ENCODE measurements around the gene GPR45. TPM values are rescaled to one million over a fixed set of nuclear protein-coding genes. Genes with fewer than 3 reads are reported as not detected.
A peak's percentile ranks its signal among the peaks of the same experiment; 100 is the strongest.

The GPR45 gene
- total RNA-seq, 4 donors from 2014 or later = not detected

- ATAC-seq (ENCODE audit: low FRiP score) (peak; percentile 43), DNase-seq (ENCODE audit: low spot score) (peak; percentile 82)
- TF ChIP-seq CTCF (IDR thresholded peaks at IDR 0.05) = no peak
These were observed 6.0 kb upstream of the GPR45 start for GRCh38 chr2:105235388-105236059.

- ATAC-seq (ENCODE audit: low FRiP score) (no peak), DNase-seq (ENCODE audit: low spot score) (no peak)
- TF ChIP-seq CTCF (IDR thresholded peaks at IDR 0.05) = no peak
These were observed 5.5 kb upstream of the GPR45 start for GRCh38 chr2:105236060-105236424.

GRCh38 chr2:105237045-105237765, 4.3 kb upstream of the GPR45 start:
- TF ChIP-seq CTCF (IDR thresholded peaks at IDR 0.05) = no peak
- ATAC-seq (ENCODE audit: low FRiP score) = no peak
- DNase-seq (ENCODE audit: low spot score) = no peak

- DNase-seq (ENCODE audit: low spot score) (no peak), ATAC-seq (ENCODE audit: low FRiP score) (no peak)
- no peak for TF ChIP-seq CTCF (IDR thresholded peaks at IDR 0.05)
These were observed 2.8 kb upstream of the GPR45 start for GRCh38 chr2:105238664-105239240.

- ATAC-seq (ENCODE audit: low FRiP score) (no peak), DNase-seq (ENCODE audit: low spot score) (no peak)
- no peak for TF ChIP-seq CTCF (IDR thresholded peaks at IDR 0.05)
These were observed 1.6 kb upstream of the GPR45 start for GRCh38 chr2:105239924-105240323.

GRCh38 chr2:105242286-105242993, 897 bp downstream of the GPR45 start:
- ATAC-seq (ENCODE audit: low FRiP score) (no peak), DNase-seq (ENCODE audit: low spot score) (no peak)
- TF ChIP-seq CTCF (IDR thresholded peaks at IDR 0.05) = no peak
